K562 (cell line): ENCODE data around the gene FCSK. TPM values are rescaled to one million over a fixed set of nuclear protein-coding genes. Genes with fewer than 3 reads are reported as not detected.

Experiments used
- EGR1 ChIP-seq: fragments of 450-650 bp; conservative IDR thresholded peaks from 2 replicates; pipeline ENCODE4 v1.6.1; 2017; ENCODE audit warnings: mild to moderate bottlenecking
- FOXP1 ChIP-seq: sonication (generic); formaldehyde crosslinking; IDR thresholded peaks from 2 replicates; pipeline ENCODE4 v1.8.0; 2022; ENCODE audit warnings: mild to moderate bottlenecking, missing genetic modification reagents
- FUS ChIP-seq: fragments of 200-400 bp; formaldehyde crosslinking; optimal IDR thresholded peaks from 2 replicates; pipeline ENCODE3; 2017; ENCODE audit warnings: low read depth, low read length
- HMGN3 ChIP-seq: IDR thresholded peaks from 2 replicates; pipeline ENCODE4 v1.6.1; 2011; ENCODE audit warnings: borderline replicate concordance, low read depth, mild to moderate bottlenecking, mixed read lengths, low read length; ENCODE audit not compliant: insufficient read length; ENCODE audit errors: extremely low read depth
- KDM1A ChIP-seq, 2 experiments: fragments of 450-650 bp; IDR thresholded peaks; 2 replicates each; pipeline ENCODE4 v1.6.1; 2016; ENCODE audit warnings: mild to moderate bottlenecking in 2 of 2
- MCM3 ChIP-seq: fragments of 450-650 bp; IDR thresholded peaks from 2 replicates; pipeline ENCODE4 v1.6.1; 2016
- MTF1 ChIP-seq: fragments of 250-450 bp; sonication (Bioruptor Pico); IDR thresholded peaks from 2 replicates; pipeline ENCODE4 v1.9.0; 2021; ENCODE audit warnings: moderate library complexity, mild to moderate bottlenecking, inconsistent platforms, borderline replicate concordance
- NCOA4 ChIP-seq: fragments of 450-650 bp; IDR thresholded peaks from 2 replicates; pipeline ENCODE4 v1.6.1; 2018; ENCODE audit warnings: mild to moderate bottlenecking; ENCODE audit not compliant: partially characterized antibody
- SMARCA5 ChIP-seq: fragments of 450-650 bp; IDR thresholded peaks from 2 replicates; pipeline ENCODE4 v1.6.1; 2016
- THRAP3 ChIP-seq: fragments of 450-650 bp; IDR thresholded peaks from 2 replicates; pipeline ENCODE4 v1.6.1; 2016; ENCODE audit warnings: mild to moderate bottlenecking, inconsistent platforms, borderline replicate concordance
- ZNF165 ChIP-seq: fragments of 250-450 bp; sonication (Bioruptor Pico); IDR thresholded peaks from 2 replicates; pipeline ENCODE4 v1.4.0; 2020; ENCODE audit warnings: borderline replicate concordance
- ZNF551 ChIP-seq: fragments of 250-450 bp; sonication (Bioruptor Pico); IDR thresholded peaks from 2 replicates; pipeline ENCODE4 v1.5.0; 2021; ENCODE audit warnings: mild to moderate bottlenecking, moderate library complexity
- ZZZ3 ChIP-seq: fragments of 450-650 bp; IDR thresholded peaks from 2 replicates; pipeline ENCODE4 v1.6.1; 2016; ENCODE audit warnings: antibody characterized with exemption, mild to moderate bottlenecking, moderate library complexity
- polyA plus RNA-seq, 8 experiments: library from polyadenylated mRNA; depleted of rRNA in 4 of 8; stranded (reverse) in 5 of 8; unstranded in 3 of 8; fragments of >200 nt; fragmentation: Nextera tagmentation in 2 of 8; fragmentation: Illumina TruSeq in 1 of 8; extraction: Ambion mirVana in 2 of 8; extraction: Trizol in 1 of 8; gene quantifications; 2 replicates each; pipeline versions ENCODE4 v1.2.1 to v1.2.3, GENCODE V29; 2011 to 2014; ENCODE audit warnings: inconsistent platforms in 1 of 8, missing spikeins in 1 of 8
- total RNA-seq, 7 experiments: library from RNA; depleted of rRNA in 6 of 7; stranded (reverse); fragments of >200 nt in 6 of 7; fragmentation: Illumina TruSeq in 2 of 7; extraction: Trizol in 2 of 7; gene quantifications; 2 replicates each; pipeline versions ENCODE4 v1.2.1 to v1.2.3, GENCODE V29; 2011 to 2021; ENCODE audit warnings: low replicate concordance in 1 of 7
- TF ChIP-seq, protein P1 (sequence below): sonication (generic); formaldehyde crosslinking; IDR thresholded peaks from 2 replicates; pipeline ENCODE4 v1.8.1; 2023; ENCODE audit warnings: mild to moderate bottlenecking, missing genetic modification reagents
- TF ChIP-seq, protein P2 (sequence below): fragments of 200-800 bp; sonication (Bioruptor generic); IDR thresholded peaks from 2 replicates; pipeline ENCODE4 v1.6.1; 2017; ENCODE audit warnings: missing genetic modification characterization, missing compliant biosample characterization
- TF ChIP-seq, protein P3 (sequence below): fragments of 250-450 bp; sonication (Bioruptor Pico); IDR thresholded peaks from 2 replicates; pipeline ENCODE4 v1.4.0; 2020
- TF ChIP-seq, protein P4 (sequence below): fragments of 250-450 bp; sonication (Bioruptor Pico); IDR thresholded peaks from 2 replicates; pipeline ENCODE4 v1.4.0; 2020; ENCODE audit warnings: mild to moderate bottlenecking, moderate library complexity, borderline replicate concordance
- TF ChIP-seq, protein P5 (sequence below), 2 experiments: IDR thresholded peaks; 2 replicates each; pipeline ENCODE4 v1.6.1; 2012; ENCODE audit warnings: improper control_type of control experiment in 2 of 2, low read depth in 2 of 2, low read length in 2 of 2, borderline replicate concordance in 1 of 2

Gene FCSK
- total and polyA plus RNA-seq, 9 of the 15 experiments (the other 6 are each of a cell fraction or from before 2014, with no cell fraction given), result 0.92 to 18.6 (median 8.3) TPM

DNA sequence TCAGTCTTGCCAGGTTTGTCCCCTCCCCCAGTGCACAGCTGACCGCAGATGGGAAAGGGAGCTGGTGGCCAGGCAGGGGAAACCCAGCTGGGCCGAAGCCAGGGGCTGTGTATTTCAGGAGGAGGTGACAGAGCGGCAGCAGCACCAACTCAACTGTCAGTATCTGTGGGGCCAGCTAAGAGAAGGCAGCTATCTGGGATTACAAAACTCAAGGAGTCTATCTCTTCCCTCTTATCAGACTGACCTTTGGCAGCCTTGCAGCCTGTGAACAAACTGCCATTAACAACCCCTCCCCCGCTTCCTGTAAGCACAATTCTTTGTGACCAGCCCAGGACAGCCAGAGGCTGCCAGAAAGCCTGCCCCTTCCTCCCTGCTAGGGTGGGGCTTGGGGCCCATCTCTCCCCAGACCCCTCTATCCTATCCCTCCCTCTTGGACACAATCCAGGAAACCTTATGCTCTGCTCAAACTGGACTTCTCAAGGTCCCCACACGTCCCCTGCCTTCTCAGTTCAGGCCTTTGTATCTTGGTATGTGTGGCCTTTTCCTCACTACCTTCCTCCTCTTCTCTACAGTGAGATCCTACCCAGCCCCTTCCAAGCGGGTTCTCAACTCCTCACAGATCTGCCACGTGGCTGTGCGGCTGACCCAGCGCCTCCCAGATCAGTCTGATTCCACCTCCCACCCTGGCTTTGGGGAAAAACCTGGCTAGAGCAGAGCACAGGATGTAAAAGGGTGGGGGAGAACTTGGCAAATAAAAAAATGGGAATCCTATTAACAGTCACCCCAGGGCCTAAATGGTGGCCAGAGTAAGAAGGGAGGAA lies 26.0 kb upstream of the FCSK start (continued):
- TF ChIP-seq ZNF165, result no peak
- no peak for TF ChIP-seq ZNF551
- TF ChIP-seq, protein P1, sequence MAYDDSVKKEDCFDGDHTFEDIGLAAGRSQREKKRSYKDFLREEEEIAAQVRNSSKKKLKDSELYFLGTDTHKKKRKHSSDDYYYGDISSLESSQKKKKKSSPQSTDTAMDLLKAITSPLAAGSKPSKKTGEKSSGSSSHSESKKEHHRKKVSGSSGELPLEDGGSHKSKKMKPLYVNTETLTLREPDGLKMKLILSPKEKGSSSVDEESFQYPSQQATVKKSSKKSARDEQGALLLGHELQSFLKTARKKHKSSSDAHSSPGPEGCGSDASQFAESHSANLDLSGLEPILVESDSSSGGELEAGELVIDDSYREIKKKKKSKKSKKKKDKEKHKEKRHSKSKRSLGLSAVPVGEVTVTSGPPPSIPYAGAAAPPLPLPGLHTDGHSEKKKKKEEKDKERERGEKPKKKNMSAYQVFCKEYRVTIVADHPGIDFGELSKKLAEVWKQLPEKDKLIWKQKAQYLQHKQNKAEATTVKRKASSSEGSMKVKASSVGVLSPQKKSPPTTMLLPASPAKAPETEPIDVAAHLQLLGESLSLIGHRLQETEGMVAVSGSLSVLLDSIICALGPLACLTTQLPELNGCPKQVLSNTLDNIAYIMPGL (CRISPR knock-in tag), result no peak
- TF ChIP-seq, protein P2, sequence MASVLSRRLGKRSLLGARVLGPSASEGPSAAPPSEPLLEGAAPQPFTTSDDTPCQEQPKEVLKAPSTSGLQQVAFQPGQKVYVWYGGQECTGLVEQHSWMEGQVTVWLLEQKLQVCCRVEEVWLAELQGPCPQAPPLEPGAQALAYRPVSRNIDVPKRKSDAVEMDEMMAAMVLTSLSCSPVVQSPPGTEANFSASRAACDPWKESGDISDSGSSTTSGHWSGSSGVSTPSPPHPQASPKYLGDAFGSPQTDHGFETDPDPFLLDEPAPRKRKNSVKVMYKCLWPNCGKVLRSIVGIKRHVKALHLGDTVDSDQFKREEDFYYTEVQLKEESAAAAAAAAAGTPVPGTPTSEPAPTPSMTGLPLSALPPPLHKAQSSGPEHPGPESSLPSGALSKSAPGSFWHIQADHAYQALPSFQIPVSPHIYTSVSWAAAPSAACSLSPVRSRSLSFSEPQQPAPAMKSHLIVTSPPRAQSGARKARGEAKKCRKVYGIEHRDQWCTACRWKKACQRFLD (CRISPR knock-in tag), result peak; percentile 98
- TF ChIP-seq ZZZ3, result no peak; the same call in 1 of the 2 replicates
- TF ChIP-seq, protein P3, sequence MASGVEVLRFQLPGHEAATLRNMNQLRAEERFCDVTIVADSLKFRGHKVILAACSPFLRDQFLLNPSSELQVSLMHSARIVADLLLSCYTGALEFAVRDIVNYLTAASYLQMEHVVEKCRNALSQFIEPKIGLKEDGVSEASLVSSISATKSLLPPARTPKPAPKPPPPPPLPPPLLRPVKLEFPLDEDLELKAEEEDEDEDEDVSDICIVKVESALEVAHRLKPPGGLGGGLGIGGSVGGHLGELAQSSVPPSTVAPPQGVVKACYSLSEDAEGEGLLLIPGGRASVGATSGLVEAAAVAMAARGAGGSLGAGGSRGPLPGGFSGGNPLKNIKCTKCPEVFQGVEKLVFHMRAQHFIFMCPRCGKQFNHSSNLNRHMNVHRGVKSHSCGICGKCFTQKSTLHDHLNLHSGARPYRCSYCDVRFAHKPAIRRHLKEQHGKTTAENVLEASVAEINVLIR (CRISPR knock-in tag), result 0 out of 2 replicates have a peak, but pooled peaks have one; percentile 37
- no peak for TF ChIP-seq MTF1 (CRISPR knock-in tag)
- TF ChIP-seq SMARCA5, result no peak
- TF ChIP-seq, protein P4, sequence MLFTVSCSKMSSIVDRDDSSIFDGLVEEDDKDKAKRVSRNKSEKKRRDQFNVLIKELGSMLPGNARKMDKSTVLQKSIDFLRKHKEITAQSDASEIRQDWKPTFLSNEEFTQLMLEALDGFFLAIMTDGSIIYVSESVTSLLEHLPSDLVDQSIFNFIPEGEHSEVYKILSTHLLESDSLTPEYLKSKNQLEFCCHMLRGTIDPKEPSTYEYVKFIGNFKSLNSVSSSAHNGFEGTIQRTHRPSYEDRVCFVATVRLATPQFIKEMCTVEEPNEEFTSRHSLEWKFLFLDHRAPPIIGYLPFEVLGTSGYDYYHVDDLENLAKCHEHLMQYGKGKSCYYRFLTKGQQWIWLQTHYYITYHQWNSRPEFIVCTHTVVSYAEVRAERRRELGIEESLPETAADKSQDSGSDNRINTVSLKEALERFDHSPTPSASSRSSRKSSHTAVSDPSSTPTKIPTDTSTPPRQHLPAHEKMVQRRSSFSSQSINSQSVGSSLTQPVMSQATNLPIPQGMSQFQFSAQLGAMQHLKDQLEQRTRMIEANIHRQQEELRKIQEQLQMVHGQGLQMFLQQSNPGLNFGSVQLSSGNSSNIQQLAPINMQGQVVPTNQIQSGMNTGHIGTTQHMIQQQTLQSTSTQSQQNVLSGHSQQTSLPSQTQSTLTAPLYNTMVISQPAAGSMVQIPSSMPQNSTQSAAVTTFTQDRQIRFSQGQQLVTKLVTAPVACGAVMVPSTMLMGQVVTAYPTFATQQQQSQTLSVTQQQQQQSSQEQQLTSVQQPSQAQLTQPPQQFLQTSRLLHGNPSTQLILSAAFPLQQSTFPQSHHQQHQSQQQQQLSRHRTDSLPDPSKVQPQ (CRISPR knock-in tag), result no peak
- TF ChIP-seq FUS, result no peak
- peak; percentile 93 for TF ChIP-seq EGR1
- TF ChIP-seq, protein P5, sequence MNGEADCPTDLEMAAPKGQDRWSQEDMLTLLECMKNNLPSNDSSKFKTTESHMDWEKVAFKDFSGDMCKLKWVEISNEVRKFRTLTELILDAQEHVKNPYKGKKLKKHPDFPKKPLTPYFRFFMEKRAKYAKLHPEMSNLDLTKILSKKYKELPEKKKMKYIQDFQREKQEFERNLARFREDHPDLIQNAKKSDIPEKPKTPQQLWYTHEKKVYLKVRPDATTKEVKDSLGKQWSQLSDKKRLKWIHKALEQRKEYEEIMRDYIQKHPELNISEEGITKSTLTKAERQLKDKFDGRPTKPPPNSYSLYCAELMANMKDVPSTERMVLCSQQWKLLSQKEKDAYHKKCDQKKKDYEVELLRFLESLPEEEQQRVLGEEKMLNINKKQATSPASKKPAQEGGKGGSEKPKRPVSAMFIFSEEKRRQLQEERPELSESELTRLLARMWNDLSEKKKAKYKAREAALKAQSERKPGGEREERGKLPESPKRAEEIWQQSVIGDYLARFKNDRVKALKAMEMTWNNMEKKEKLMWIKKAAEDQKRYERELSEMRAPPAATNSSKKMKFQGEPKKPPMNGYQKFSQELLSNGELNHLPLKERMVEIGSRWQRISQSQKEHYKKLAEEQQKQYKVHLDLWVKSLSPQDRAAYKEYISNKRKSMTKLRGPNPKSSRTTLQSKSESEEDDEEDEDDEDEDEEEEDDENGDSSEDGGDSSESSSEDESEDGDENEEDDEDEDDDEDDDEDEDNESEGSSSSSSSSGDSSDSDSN (IDR thresholded peaks at IDR 0.05; ENCODE audit: borderline replicate concordance in 1 of 2, low read depth in 2 of 2, low read length in 2 of 2), result peak in 1 of 2 experiments; percentile 32; a peak in 1 of 4 replicates
- no peak for TF ChIP-seq MCM3
- peak; percentile 96 to 98 for TF ChIP-seq KDM1A (IDR thresholded peaks at IDR 0.05)
- peak; percentile 97 for TF ChIP-seq FOXP1
- TF ChIP-seq THRAP3, result no peak; the same call in 1 of the 2 replicates
- TF ChIP-seq NCOA4, result no peak
- peak; percentile 99 for TF ChIP-seq HMGN3
